Naive B cell (primary cell): ENCODE results near the gene CDC42BPB. TPM values are rescaled to one million over a fixed set of nuclear protein-coding genes. Genes with fewer than 3 reads are reported as not detected.
A peak's percentile ranks its signal among the peaks of the same experiment; 100 is the strongest.

Source experiments
- ATAC-seq, 2 donors: fragments of 150-1000 bp; cut with Tn5 transposase; 2 replicates each; pipeline ENCODE4 v1.10.0; 2021; ENCODE audit warnings: low read depth in 2 of 2, mild to moderate bottlenecking in 2 of 2, moderate library complexity in 2 of 2
- DNase-seq: peaks from one replicate; pipeline ENCODE4 v3.0.0; 2022
- H3K27ac Mint-ChIP-seq, 6 donors: one replicate each; pipeline ENCODE4 v1.8.0; 2020 to 2022; ENCODE audit warnings: mild to moderate bottlenecking in 6 of 6, mixed read lengths in 6 of 6, moderate library complexity in 5 of 6, inconsistent platforms in 2 of 6
- H3K27me3 Mint-ChIP-seq, 3 donors: one replicate each; pipeline ENCODE4 v1.8.0; 2021 to 2022; ENCODE audit warnings: mixed read lengths in 3 of 3, mild to moderate bottlenecking in 1 of 3
- H3K36me3 Mint-ChIP-seq, 2 donors: one replicate each; pipeline ENCODE4 v1.8.0; 2020 to 2022; ENCODE audit warnings: mixed read lengths in 2 of 2, inconsistent platforms in 1 of 2, mild to moderate bottlenecking in 1 of 2
- H3K4me1 Mint-ChIP-seq, 3 donors: one replicate each; pipeline ENCODE4 v1.8.0; 2020 to 2022; ENCODE audit warnings: mixed read lengths in 3 of 3, inconsistent platforms in 1 of 3, mild to moderate bottlenecking in 1 of 3, moderate library complexity in 1 of 3
- H3K4me3 Mint-ChIP-seq, 8 donors: one replicate each; pipeline ENCODE4 v1.8.0; 2020 to 2022; ENCODE audit warnings: mild to moderate bottlenecking in 8 of 8, mixed read lengths in 8 of 8, moderate library complexity in 8 of 8, inconsistent platforms in 2 of 8
- H3K9me3 Mint-ChIP-seq, 7 donors: one replicate each; pipeline ENCODE4 v1.8.0; 2020 to 2022; ENCODE audit warnings: mixed read lengths in 7 of 7, mild to moderate bottlenecking in 5 of 7, inconsistent platforms in 2 of 7, moderate library complexity in 1 of 7
- polyA plus RNA-seq, 6 donors: library from polyadenylated mRNA; unstranded; fragments of 300-500 nt; fragmentation: Illumina TruSeq; gene quantifications; one replicate each; pipeline ENCODE4 v1.2.3, GENCODE V29; 2021; ENCODE audit warnings: low read depth in 6 of 6

Gene CDC42BPB, protein sequence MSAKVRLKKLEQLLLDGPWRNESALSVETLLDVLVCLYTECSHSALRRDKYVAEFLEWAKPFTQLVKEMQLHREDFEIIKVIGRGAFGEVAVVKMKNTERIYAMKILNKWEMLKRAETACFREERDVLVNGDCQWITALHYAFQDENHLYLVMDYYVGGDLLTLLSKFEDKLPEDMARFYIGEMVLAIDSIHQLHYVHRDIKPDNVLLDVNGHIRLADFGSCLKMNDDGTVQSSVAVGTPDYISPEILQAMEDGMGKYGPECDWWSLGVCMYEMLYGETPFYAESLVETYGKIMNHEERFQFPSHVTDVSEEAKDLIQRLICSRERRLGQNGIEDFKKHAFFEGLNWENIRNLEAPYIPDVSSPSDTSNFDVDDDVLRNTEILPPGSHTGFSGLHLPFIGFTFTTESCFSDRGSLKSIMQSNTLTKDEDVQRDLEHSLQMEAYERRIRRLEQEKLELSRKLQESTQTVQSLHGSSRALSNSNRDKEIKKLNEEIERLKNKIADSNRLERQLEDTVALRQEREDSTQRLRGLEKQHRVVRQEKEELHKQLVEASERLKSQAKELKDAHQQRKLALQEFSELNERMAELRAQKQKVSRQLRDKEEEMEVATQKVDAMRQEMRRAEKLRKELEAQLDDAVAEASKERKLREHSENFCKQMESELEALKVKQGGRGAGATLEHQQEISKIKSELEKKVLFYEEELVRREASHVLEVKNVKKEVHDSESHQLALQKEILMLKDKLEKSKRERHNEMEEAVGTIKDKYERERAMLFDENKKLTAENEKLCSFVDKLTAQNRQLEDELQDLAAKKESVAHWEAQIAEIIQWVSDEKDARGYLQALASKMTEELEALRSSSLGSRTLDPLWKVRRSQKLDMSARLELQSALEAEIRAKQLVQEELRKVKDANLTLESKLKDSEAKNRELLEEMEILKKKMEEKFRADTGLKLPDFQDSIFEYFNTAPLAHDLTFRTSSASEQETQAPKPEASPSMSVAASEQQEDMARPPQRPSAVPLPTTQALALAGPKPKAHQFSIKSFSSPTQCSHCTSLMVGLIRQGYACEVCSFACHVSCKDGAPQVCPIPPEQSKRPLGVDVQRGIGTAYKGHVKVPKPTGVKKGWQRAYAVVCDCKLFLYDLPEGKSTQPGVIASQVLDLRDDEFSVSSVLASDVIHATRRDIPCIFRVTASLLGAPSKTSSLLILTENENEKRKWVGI (N-terminal part only)
- polyA plus RNA-seq, result 1 to 10 TPM in 2 of 6 donors, under 1 TPM in 3, not detected in 1; 0.81 to 2.7 (median 0.97) TPM

DNA sequence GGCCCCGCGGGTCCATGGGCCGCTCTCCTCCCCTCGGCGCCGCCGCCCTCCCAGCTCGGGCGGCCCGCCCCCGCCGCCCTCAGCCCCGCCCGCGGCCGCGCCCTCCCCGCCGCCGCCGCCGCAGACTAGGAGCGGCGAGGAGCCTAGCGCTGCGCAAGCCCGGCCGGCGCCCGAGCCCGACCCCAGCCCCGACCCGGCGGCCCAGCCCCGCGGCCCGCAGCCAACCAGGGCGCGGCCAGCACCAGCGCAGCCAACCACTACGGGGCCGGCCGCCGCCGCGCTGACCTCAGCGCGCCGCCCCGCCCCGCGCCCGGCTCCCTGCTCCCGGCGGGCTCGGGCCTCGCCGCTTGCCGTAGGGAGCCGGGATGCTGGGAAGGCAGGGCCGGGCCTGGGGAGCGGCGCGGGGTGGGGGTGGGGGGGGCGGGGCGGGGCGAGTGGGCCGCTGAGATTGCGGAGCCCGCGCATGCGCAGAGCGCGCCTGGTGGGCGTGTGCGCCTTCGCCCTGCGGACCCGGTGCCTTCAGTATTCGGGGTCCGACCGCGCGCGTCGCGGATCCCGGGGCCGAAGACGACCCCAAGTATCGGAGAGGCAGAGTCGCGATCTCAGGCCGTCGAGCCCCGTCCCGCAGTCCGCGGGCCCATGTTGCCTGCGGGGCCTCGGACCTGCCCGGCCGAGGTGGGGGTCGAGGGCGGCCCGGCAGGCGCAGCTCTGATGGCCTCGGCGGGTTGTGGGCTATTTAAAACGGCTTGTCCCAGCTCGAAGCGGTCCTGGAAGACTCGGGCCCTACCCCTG lies at the start of gene CDC42BPB:
Gene CDC42BPB, minus strand, starts transcription at position 178 of the 792 bp plus-strand sequence. CDS start 376 bp downstream, outside the sequence.
- Mint-ChIP-seq H3K27ac (peak within 1 kb of the TSS in 5 of 6 donors; percentile 49 to 86 (median 70)), H3K4me1 (peaks cover 11 to 29% (median 28%) of the 10 kb centered on the region in 3 donors), H3K9me3 (no peaks in the 10 kb centered on the region), H3K4me3 (peak within 1 kb of the TSS; percentile 79 to 94 (median 83)), H3K36me3 (no peaks in the 10 kb centered on the region), H3K27me3 (peaks cover 0 to 9% (median 0%) of the 10 kb centered on the region in 3 donors)
- peak; percentile 79 for DNase-seq
- peak; percentile 82 to 84 for ATAC-seq

DNA sequence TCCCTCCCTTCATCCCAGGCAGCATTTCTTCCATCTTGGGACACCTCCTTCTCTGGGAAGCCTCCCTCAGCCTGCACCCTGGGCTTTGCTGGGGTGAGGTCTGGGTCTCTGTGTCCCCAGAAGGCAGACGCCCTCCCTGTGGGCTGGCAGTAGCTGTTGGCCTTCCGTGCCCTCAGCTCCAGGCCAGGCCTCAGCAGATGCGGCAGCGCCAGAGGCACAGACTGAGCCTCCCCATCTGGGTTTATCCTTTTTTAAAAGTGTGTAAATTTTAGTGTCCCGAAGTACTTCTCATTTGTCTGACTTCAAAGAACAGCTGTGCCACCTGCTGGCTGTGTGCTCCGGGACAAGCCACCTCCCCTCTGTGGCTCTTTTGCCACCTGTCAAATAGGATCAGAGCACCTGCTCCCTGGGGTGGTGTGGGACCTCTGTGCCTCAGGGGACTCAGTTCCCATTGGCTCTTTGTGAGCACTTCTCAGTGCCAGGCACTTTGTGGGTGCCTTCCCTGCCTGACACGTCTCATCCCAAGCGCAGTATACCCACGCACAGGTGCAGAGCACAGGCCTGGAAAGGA lies 48.3 kb upstream of the CDC42BPB start:
- peak overlapping the region in 3 of 8 donors; percentile 4 to 51 (median 43) for H3K4me3 Mint-ChIP-seq
- DNase-seq, result peak; percentile 30
- H3K27ac Mint-ChIP-seq, result peak overlapping the region in 1 of 6 donors; percentile 70
- no peaks in the 10 kb centered on the region for H3K36me3 Mint-ChIP-seq
- H3K27me3 Mint-ChIP-seq, result peaks cover 20 to 65% (median 27%) of the 10 kb centered on the region in 3 donors
- peak in 1 of 2 donors; percentile 24 for ATAC-seq
- H3K4me1 Mint-ChIP-seq, result peaks cover 18 to 26% (median 24%) of the 10 kb centered on the region in 3 donors
- no peaks in the 10 kb centered on the region for H3K9me3 Mint-ChIP-seq

- ATAC-seq, result peak; percentile 85 to 92
- H3K4me1 Mint-ChIP-seq, result peaks cover 16 to 32% (median 28%) of the 10 kb centered on the region in 3 donors
- H3K27me3 Mint-ChIP-seq, result peaks cover 20 to 62% (median 27%) of the 10 kb centered on the region in 3 donors
- H3K4me3 Mint-ChIP-seq, result peak overlapping the region in 6 of 8 donors; percentile 1 to 60 (median 47)
- no peaks in the 10 kb centered on the region for H3K36me3 Mint-ChIP-seq
- H3K9me3 Mint-ChIP-seq, result no peaks in the 10 kb centered on the region
- peak overlapping the region in 3 of 6 donors; percentile 52 to 73 (median 70) for H3K27ac Mint-ChIP-seq
- DNase-seq, result peak; percentile 65
Measured at GRCh38 chr14:103104654-103105452, 47.5 kb upstream of the CDC42BPB start.

DNA sequence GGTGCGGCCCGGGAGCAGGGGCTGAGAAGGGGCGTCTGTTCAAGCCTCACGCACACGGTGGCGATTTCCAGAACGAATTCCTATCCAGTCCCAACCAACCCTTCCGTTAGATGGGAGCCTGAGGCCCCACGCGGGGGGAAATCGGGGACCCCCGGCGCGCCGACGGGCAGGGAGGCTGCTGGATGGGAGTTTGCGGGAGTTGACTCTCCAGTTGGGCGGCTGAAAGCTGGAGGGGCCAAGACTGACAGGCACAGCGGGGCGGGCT lies 47.0 kb upstream of the CDC42BPB start:
- H3K4me3 Mint-ChIP-seq, result peak overlapping the region in 1 of 8 donors; percentile 15

DNA sequence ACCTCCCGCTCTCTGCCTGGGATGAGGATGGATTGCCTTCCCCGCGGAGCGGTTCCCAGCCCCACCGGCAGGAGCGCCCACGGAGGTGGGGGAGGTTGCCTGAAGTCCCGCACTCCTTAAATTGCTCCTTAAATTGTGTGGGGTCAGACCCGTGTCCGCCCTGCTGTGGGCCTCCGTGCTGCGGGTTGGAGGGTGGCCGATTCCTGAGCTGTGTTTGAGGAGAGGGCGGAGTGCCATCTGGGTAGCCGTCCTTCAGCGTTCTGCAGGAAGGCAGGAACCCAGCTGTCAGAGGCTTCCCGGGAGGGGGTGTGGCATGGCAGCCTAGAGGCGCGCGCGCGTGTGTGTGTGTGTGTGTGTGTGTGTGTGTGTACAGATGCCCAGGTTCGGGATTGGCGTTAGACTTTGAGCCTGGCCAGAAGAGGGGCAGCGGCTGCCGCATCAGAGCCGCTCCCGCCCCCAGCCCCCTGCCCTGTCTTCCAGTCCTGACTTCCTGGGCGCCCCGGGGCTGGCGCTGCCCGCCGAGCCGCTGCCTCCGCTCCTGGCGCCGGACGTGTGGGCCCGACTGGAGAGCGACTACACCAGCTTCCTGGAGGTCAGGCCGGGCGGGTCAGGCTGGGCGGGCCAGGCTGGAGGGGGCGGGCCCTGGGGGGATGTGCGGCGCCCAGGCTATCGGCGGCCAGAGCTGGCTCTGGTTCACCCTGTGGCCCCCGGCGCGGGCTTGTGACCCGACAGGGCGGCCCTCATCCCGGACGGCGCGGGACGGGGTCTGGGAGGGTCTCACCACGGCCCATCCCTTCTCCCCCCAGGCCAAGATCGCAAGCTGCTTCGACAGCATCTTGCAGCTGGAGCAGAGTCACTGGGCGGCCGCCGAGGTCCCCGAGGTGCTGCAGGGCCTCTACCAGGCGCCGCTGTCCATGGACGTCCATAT lies 46.4 kb upstream of the CDC42BPB start:
- ATAC-seq (no peak), DNase-seq (no peak)
- peak overlapping the region in 7 of 8 donors; percentile 15 to 84 (median 55) for H3K4me3 Mint-ChIP-seq
- peak overlapping the region in 1 of 6 donors; percentile 95 for H3K27ac Mint-ChIP-seq
- peaks cover 20 to 59% (median 27%) of the 10 kb centered on the region in 3 donors for H3K27me3 Mint-ChIP-seq
- H3K9me3 Mint-ChIP-seq, result no peaks in the 10 kb centered on the region
- peaks cover 16 to 32% (median 28%) of the 10 kb centered on the region in 3 donors for H3K4me1 Mint-ChIP-seq
- no peaks in the 10 kb centered on the region for H3K36me3 Mint-ChIP-seq

More for the DNA sequence above, 47.0 kb upstream of the CDC42BPB start:
- peaks cover 16 to 32% (median 28%) of the 10 kb centered on the region in 3 donors for H3K4me1 Mint-ChIP-seq
- H3K9me3 Mint-ChIP-seq, result no peaks in the 10 kb centered on the region
- no peak overlapping the region for H3K27ac Mint-ChIP-seq
- H3K36me3 Mint-ChIP-seq, result no peaks in the 10 kb centered on the region
- DNase-seq (no peak), ATAC-seq (no peak)
- peaks cover 20 to 59% (median 27%) of the 10 kb centered on the region in 3 donors for H3K27me3 Mint-ChIP-seq

DNA sequence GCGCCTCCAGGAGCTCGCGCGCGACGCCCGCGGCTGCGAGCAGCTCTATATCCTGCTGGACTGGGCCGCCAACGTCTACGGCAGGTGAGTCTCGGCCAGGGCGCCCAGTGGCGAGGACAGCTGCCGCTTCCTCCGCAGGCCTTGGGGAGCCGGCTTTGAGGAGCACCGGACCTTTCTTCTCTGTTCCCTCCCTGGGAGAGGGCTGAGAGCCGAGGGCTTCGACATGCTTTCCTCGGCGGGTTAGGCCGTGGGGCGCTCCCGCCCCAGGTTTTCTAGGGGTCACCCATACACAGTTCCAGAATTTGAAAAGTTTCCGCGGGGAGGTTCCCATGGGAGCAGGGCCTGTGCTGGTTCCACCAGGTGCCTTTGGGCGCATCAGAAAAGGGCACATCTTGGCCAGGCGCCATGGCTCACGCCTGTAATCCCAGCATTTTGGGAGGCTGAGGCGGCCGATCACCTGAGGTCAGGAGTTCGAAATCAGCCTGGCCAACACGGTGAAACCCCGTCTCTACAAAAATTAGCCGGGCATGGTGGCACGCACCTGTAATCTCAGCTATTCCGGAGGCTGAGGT lies 45.4 kb upstream of the CDC42BPB start:
- peaks cover 16 to 32% (median 28%) of the 10 kb centered on the region in 3 donors for H3K4me1 Mint-ChIP-seq
- DNase-seq (no peak), ATAC-seq (no peak)
- peak overlapping the region in 2 of 8 donors; percentile 56 to 62 for H3K4me3 Mint-ChIP-seq
- H3K36me3 Mint-ChIP-seq, result no peaks in the 10 kb centered on the region
- H3K27me3 Mint-ChIP-seq, result peaks cover 20 to 62% (median 29%) of the 10 kb centered on the region in 3 donors
- no peaks in the 10 kb centered on the region for H3K9me3 Mint-ChIP-seq
- peak overlapping the region in 1 of 6 donors; percentile 95 for H3K27ac Mint-ChIP-seq

- H3K4me3 Mint-ChIP-seq, result no peak overlapping the region
- no peak for DNase-seq
- H3K9me3 Mint-ChIP-seq, result no peaks in the 10 kb centered on the region
- H3K4me1 Mint-ChIP-seq, result peaks cover 16 to 32% (median 28%) of the 10 kb centered on the region in 3 donors
- ATAC-seq, result no peak
- no peak overlapping the region for H3K27ac Mint-ChIP-seq
- H3K36me3 Mint-ChIP-seq, result no peaks in the 10 kb centered on the region
- peaks cover 20 to 63% (median 35%) of the 10 kb centered on the region in 3 donors for H3K27me3 Mint-ChIP-seq
Measured at GRCh38 chr14:103101963-103102688, 44.8 kb upstream of the CDC42BPB start.

DNA sequence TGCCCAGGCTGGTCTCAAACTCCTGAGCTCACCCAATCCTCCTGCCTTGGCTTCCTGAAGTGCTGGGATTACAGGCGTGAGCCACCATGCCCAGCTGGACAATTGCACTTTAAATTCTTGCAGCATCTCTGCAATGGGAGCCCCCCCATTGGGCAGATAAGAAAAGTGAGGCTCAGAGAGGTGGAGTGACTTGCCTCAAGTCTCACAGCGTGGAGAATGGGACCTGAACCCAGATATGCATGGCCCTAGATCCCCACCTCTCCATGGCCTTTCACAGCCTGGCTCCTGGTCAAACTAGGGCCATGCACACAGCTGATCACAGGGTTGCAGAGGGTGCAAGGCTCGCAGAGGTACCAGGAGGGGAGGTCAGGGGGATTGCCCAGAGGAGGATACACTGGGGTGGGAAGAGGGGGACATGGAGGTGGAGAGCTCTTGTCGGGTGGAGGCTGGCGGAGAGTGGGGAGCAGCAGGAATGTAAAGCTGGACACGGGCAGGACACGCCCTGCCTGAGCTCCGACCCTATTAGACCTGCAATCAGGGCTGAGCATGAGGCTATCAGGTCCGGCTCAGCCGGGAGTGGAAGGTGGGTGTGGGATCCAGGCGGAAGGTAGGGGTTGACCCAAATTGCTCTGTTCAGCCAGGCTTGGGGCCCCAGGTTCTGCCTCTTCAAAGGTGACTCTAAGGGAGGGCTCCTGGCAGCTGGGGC lies 44.1 kb upstream of the CDC42BPB start:
- H3K4me1 Mint-ChIP-seq, result peaks cover 16 to 32% (median 28%) of the 10 kb centered on the region in 3 donors
- peaks cover 23 to 63% (median 42%) of the 10 kb centered on the region in 3 donors for H3K27me3 Mint-ChIP-seq
- no peaks in the 10 kb centered on the region for H3K36me3 Mint-ChIP-seq
- no peaks in the 10 kb centered on the region for H3K9me3 Mint-ChIP-seq
- no peak for ATAC-seq
- peak overlapping the region in 3 of 8 donors; percentile 15 to 26 (median 23) for H3K4me3 Mint-ChIP-seq
- no peak overlapping the region for H3K27ac Mint-ChIP-seq
- DNase-seq, result no peak

DNA sequence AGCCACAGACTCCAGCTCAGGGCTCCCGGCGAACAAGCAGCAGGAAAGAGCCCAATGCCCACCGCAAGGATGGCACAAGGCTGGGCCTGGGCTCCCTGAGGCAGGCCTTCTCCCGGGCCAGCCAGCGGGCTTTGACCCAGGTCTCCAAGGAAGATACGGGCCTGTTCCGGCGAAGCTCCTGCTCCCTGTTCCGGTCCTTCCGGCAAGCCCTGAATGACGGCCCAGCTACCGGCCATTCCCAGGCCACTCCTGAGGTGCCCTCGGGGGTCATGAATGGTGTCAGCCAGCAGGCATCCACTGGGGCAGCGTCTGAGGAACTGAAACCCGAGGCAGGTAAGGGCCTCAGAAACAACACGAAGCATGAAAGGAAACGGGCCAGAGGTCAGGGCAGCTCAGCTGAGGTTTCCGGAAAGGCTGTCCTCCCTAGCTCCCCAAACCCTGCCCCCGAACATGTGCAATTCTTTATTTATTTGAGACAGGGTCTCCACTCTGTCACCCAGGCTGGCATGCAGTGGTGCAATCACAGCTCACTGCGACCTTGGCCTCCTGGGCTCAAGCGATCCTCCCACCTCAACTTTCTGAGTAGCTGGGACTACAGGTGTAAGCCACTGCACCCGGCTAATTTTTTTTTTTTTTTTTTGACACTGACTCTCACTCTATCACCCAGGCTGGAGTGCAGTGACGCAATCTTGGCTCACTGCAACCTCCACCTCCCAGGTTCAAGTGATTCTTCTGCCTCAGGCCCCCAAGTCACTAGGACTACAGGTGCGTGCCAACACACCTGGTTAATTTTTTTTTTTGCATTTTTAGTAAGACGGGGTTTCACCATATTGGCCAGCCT lies 43.2 kb upstream of the CDC42BPB start:
- H3K4me1 Mint-ChIP-seq, result peaks cover 16 to 29% (median 24%) of the 10 kb centered on the region in 3 donors
- ATAC-seq (peak in 1 of 2 donors; percentile 36), DNase-seq (no peak)
- no peak overlapping the region for H3K4me3 Mint-ChIP-seq
- H3K9me3 Mint-ChIP-seq, result no peaks in the 10 kb centered on the region
- H3K36me3 Mint-ChIP-seq, result no peaks in the 10 kb centered on the region
- H3K27ac Mint-ChIP-seq, result peak overlapping the region in 1 of 6 donors; percentile 56
- peaks cover 20 to 60% (median 43%) of the 10 kb centered on the region in 3 donors for H3K27me3 Mint-ChIP-seq
